ENCODE data around the gene SHH. TPM values are rescaled to one million over a fixed set of nuclear protein-coding genes. Genes with fewer than 3 reads are reported as not detected.

Gene SHH
- total RNA-seq, 1 donor from 2014 or later: 7.3 TPM

DNA sequence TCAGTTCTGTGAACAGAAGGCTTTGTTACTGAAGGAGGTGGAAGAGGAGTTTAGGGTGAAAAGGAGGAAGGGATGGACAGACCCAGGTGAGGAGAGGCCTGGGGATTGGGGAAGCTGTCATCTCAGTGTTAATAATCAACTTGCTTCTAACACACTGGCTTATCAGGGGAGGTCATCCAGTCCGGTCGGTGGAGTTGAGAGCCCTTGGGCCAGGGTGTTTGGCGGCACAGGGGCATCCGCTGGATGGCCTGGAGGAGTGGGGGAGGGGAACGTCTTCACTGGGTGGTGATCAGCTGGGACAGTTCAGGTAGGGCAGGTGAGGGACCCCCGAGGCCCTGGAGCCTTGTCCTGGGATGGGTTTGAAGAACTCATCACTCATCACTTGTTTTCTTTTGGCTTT lies 33.9 kb downstream of the SHH start:
- Histone ChIP-seq H3K27me3 (ENCODE audit: low read depth) (no peaks in the 10 kb centered on the region), H3K36me3 (peaks cover 83% of the 10 kb centered on the region), H3K27ac (no peak overlapping the region), H3K9me3 (no peaks in the 10 kb centered on the region), H3K4me1 (no peaks in the 10 kb centered on the region), H3K4me3 (no peak overlapping the region)
- no peak for ATAC-seq
- intact Hi-C loops (cut with DNase I): no loop called here
- DNase-seq: no peak
- TF ChIP-seq, protein P1, sequence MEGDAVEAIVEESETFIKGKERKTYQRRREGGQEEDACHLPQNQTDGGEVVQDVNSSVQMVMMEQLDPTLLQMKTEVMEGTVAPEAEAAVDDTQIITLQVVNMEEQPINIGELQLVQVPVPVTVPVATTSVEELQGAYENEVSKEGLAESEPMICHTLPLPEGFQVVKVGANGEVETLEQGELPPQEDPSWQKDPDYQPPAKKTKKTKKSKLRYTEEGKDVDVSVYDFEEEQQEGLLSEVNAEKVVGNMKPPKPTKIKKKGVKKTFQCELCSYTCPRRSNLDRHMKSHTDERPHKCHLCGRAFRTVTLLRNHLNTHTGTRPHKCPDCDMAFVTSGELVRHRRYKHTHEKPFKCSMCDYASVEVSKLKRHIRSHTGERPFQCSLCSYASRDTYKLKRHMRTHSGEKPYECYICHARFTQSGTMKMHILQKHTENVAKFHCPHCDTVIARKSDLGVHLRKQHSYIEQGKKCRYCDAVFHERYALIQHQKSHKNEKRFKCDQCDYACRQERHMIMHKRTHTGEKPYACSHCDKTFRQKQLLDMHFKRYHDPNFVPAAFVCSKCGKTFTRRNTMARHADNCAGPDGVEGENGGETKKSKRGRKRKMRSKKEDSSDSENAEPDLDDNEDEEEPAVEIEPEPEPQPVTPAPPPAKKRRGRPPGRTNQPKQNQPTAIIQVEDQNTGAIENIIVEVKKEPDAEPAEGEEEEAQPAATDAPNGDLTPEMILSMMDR (IDR thresholded peaks at IDR 0.05): no peak

DNA sequence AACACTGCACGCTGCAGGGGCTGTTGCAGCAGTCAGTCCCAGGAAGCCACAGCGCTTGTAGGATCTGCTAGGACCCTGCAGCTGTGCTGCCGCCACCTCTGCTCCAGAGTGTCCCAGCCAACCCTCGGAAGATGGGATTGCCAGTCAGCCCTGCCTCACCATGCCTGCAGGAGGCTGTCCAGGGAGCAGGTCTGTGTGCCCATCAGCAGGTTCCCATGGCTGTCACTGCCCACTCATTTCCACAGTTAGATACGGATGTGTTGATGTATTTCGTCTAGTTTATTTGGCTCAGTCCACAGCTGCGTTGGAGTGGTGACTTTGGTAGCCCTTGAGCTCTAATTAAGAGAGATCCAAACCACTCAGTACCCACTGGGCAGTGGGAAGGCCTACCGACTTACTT lies 35.7 kb downstream of the SHH start:
- no peaks in the 10 kb centered on the region for H3K9me3 ChIP-seq
- TF ChIP-seq, protein P1 (IDR thresholded peaks at IDR 0.05): no peak
- no peaks in the 10 kb centered on the region for H3K27me3 ChIP-seq (ENCODE audit: low read depth)
- H3K4me3 ChIP-seq: no peak overlapping the region
- H3K4me1 ChIP-seq: no peaks in the 10 kb centered on the region
- no peak overlapping the region for H3K27ac ChIP-seq
- intact Hi-C loops (cut with DNase I): no loop called here
- peaks cover 87% of the 10 kb centered on the region for H3K36me3 ChIP-seq
- no peak for ATAC-seq
- no peak for DNase-seq

DNA sequence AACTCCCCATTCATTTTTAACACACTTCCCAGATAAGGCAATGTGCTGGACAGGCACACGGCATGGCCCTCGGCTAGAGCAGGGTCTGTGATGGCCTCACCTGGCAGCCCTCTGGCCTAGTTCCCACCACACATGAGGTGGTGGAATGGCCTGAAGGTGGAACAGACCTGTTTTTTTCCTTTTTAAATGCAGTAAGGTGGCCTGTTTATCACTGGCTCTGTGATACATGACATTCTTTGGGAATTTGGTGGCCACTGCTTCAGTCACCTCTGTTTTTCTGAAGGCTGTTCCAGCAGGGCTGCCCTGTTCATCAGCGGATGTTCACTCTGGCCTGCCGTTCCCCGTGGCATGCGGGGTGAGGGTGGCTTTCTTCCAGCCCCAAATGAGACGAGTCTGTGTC lies 36.6 kb downstream of the SHH start:
- TF ChIP-seq, protein P1 (IDR thresholded peaks at IDR 0.05): no peak
- no peaks in the 10 kb centered on the region for H3K9me3 ChIP-seq
- H3K27ac ChIP-seq: no peak overlapping the region
- H3K4me1 ChIP-seq: no peaks in the 10 kb centered on the region
- no peak overlapping the region for H3K4me3 ChIP-seq
- ATAC-seq (no peak), DNase-seq (no peak)
- H3K36me3 ChIP-seq: peaks cover 91% of the 10 kb centered on the region
- intact Hi-C loops (cut with DNase I): no loop called here
- no peaks in the 10 kb centered on the region for H3K27me3 ChIP-seq (ENCODE audit: low read depth)

DNA sequence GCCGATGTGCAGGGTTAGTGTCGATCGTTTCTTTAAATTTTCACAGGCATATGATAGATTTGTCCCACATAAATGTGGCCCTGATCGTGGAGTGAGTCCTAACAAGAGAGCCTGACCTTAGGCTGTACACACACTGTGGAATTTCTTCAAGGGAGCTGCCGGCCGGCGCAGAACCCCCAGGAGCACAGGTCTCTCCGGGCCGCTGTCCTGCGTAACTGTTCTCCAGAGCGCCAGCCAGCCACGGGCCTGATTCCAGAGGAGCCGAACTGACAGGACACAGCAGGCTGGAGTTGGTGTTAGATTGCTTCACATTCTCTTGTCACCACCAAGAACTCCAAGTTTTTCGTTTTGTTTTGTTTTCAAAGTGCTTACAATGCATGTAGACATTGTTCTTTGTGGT lies 37.3 kb downstream of the SHH start:
- H3K4me3 ChIP-seq: no peak overlapping the region
- ATAC-seq (peak; percentile 19 to 36), DNase-seq (no peak)
- intact Hi-C loops (cut with DNase I): no loop called here
- no peaks in the 10 kb centered on the region for H3K27me3 ChIP-seq (ENCODE audit: low read depth)
- H3K36me3 ChIP-seq: peaks cover 91% of the 10 kb centered on the region
- no peaks in the 10 kb centered on the region for H3K9me3 ChIP-seq
- TF ChIP-seq, protein P1 (IDR thresholded peaks at IDR 0.05): no peak
- no peak overlapping the region for H3K27ac ChIP-seq
- no peaks in the 10 kb centered on the region for H3K4me1 ChIP-seq

DNA sequence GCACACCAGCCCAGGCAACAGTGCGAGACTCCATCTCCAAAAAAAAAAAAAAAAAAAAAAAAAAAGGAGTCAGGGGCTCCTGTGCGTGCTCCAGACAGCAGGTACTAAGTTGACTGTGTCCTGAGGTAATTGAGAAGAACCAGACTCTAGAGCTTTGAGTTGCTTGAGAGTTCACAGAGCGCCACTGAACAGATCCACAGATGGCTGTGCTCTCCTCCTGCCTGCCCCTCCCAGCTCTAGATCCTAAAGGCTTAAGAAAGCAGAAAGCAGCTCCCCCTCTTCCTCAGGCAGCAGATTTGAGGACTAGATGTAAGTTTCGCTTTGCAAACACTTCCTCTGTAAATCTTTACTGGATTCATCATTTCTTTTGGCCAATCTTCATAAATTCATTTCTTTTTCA lies 38.7 kb downstream of the SHH start:
- no peak for ATAC-seq
- H3K9me3 ChIP-seq: no peaks in the 10 kb centered on the region
- no peak for DNase-seq
- H3K4me1 ChIP-seq: no peaks in the 10 kb centered on the region
- TF ChIP-seq, protein P1 (IDR thresholded peaks at IDR 0.05): no peak
- no peak overlapping the region for H3K4me3 ChIP-seq
- intact Hi-C loops (cut with DNase I): no loop called here
- no peaks in the 10 kb centered on the region for H3K27me3 ChIP-seq (ENCODE audit: low read depth)
- no peak overlapping the region for H3K27ac ChIP-seq
- H3K36me3 ChIP-seq: peaks cover 97% of the 10 kb centered on the region

DNA sequence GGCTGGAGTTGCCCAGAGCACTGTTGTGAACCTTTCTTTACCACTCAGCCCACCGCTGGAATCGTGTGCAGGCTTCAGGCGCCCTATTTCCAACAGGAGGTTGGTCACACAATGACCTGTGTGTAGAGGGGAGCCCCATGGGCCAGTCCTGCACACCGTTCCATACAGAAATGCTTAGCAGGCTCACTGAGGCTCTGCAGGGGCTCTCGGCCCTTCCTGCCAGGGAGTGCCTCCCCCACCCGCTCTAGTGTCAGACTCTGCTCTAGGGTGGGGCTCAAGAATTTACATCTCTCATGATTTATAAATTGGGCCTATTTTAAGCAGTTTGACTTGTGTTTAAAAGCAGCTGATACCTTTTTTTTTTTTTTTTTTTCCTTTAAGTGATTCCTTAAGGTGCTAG lies 42.0 kb downstream of the SHH start:
- DNase-seq: no peak

More for the DNA sequence above, 42.0 kb downstream of the SHH start:
- no peaks in the 10 kb centered on the region for H3K9me3 ChIP-seq
- H3K27ac ChIP-seq: no peak overlapping the region
- peaks cover 100% of the 10 kb centered on the region for H3K36me3 ChIP-seq
- H3K27me3 ChIP-seq (ENCODE audit: low read depth): no peaks in the 10 kb centered on the region
- H3K4me1 ChIP-seq: no peaks in the 10 kb centered on the region
- TF ChIP-seq, protein P1 (IDR thresholded peaks at IDR 0.05): no peak
- no peak for ATAC-seq
- intact Hi-C loops (cut with DNase I): no loop called here
- H3K4me3 ChIP-seq: no peak overlapping the region
